Upper lobe of left lung (tissue), 4 donors: ENCODE data around the gene TUBB.

Source experiments
- CTCF ChIP-seq, 6 experiments: fragments of 450-650 bp in 4 of 6; fragments of 200-600 bp in 2 of 6; sonication (generic) in 2 of 6; IDR thresholded peaks; one replicate each; pipeline ENCODE4 v1.5.1; 2016 to 2019; ENCODE audit warnings: antibody characterized with exemption in 6 of 6
- POLR2AphosphoS5 ChIP-seq, 2 donors: sonication (generic); formaldehyde crosslinking; IDR thresholded peaks; one replicate each; pipeline ENCODE4 v1.5.1; 2017; ENCODE audit warnings: antibody characterized with exemption in 2 of 2

- no peak for TF ChIP-seq POLR2AphosphoS5 (IDR thresholded peaks at IDR 0.05)
- TF ChIP-seq CTCF (IDR thresholded peaks at IDR 0.05) = no peak
Observed at GRCh38 chr6:30714263-30714662, 5.9 kb upstream of the TUBB start.
